Measurements from ENCODE around the gene RHPN2.

Gene RHPN2

DNA sequence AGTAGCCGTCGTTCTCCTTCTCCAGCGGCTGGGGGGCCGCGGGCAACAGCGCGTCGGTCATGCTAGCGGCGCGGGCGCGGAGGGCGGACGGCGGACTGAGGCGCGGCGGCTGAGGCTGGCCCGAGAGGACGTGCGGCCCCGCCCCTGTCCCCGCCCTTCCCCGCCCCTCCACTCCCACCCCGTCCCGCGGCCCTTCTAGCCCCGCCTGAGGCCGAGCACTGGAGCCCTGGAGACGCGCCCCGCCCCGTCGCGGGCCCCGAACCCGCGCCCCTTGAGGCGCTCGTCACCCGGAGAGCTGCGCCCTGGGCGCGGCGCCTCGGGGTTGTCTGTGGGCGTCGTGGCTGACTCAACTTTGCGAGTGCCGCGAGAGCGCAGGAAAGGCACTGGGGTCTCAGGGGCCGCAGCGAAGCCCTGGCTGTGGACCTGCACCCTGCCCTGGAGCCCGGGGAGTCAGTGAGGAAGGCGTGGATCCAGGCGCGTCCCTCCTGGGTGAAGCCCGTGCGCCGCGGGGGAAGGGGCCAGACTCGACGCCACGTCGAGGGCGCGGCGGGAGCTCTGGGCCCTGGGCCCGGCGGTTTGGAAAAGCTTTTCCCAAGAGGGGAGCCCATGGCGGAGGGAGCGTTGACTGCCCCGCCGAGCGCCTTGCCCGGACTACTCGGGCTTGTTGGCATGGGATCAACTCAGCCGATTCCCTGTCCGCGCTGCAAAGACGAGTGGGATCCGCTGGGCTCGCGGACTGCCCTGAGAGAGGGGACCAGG, at the start of gene RHPN2:
RHPN2 (minus strand) TSS at position 97 of the 759 bp plus-strand sequence; CDS start at position 61, 36 bp downstream.
- DNase-seq: peak; percentile 57 to 63

DNA sequence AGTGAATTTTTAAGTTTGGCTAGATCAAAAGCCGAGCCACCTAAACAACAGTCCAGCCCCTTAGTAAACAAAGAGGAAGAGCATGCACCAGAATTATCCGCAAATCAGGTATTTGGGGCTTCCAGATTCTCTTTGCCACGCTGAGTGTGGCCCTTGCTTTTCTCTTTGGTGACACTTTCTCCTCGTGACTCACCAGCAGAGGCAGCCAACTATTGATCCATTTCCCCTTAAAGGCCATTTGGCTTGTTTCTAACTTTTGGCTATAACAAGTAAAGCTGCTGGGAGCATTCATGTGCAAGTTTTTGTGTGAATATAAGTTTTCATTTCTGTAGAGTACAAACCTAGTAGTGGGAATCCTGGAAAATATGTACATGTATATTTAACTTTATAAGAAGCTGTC, 49.6 kb upstream of the RHPN2 start:
- DNase-seq: no peak

DNA sequence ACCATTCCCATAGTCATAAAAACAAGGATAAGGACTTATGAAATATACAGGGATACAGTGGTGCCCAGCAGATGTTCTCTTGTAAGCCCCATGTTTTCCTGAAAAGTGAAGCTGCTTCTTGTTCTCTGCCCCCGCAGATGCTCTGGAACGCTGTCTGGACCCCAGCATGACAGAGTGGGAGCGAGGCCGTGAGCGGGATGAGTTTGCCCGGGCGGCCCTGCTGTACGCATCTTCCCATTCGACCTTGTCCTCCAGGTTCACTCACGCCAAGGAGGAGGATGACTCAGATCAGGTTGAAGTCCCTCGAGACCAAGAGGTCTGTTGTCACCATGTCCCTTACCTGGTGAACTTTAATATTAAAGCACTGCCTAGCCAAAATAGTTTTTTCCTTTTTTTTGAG, 46.9 kb upstream of the RHPN2 start:
- DNase-seq: no peak

DNA sequence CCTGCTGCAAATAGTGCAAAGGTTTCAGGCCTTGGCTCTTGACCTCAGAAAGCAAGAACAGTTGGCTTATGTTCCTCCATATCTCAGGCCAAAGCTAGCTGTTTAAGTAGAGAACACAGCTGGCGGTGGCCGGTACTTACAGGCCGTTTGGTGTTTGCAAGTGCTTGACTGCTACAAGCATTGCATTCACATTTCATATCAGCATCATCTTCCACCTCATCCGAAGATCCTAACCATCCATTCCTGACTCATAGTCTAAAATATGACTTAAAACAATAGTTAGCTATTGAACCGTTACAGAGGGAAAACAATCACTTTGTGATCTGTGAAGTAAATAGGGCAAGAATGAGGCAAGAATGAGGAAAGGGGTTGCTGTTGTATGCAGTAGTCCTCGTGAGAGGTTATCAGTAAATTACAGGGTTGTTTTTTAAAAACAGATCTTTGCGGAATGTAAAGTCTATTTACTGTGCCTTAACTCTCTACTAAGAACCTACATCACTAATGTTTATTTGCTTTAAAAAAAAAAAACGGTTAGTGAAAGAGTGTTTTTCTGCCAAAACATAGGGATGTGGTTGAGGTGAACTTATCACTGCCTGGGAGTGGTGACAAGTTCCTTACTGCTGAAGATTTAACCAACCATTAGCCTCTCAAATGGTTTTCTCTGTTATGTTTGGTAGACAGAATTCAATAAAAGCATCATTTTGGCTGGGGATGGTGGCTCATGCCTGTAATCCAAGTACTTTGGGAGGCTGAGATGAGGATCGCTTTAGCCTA, 45.6 kb upstream of the RHPN2 start:
- DNase-seq: no peak

DNA sequence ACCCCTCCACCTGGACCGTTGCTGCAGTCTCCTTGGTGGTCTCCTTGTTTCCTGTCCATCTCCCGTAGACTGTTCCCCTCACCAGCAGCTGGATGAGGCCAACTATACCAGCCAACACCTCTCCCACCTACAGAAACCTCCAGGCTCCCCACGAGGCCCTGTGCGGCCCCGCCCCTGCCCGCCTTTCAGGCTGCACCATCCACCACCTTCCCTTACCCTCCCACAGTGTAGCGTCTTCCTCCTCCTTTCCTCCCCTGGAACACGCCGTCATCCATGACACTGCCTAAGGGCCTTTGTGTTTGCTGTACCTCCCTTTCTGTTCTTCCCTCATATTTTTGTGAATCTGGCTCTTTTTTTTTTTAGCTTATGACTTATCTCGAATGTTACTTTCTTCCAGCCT, 43.5 kb upstream of the RHPN2 start:
- DNase-seq: no peak

DNA sequence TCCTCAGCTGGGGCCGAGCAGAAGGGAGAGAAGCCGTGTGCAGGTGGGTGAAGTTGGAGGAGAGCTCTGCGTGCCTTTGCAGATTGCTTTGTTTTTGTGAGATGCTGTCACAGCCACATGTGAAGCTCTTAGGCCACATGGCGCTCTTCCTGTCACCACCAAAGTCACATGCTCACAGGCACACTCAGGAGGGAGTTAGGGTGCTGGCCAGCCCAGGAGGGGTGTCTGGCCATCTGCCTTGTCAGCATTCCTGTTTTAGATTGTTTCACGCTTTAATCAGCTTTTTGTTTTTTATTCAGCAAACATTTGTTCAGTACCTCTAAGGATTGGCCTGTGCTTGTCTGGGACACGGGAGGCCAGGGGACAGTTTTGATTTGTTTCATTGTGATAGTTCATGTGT, 38.2 kb upstream of the RHPN2 start:
- DNase-seq: no peak

DNA sequence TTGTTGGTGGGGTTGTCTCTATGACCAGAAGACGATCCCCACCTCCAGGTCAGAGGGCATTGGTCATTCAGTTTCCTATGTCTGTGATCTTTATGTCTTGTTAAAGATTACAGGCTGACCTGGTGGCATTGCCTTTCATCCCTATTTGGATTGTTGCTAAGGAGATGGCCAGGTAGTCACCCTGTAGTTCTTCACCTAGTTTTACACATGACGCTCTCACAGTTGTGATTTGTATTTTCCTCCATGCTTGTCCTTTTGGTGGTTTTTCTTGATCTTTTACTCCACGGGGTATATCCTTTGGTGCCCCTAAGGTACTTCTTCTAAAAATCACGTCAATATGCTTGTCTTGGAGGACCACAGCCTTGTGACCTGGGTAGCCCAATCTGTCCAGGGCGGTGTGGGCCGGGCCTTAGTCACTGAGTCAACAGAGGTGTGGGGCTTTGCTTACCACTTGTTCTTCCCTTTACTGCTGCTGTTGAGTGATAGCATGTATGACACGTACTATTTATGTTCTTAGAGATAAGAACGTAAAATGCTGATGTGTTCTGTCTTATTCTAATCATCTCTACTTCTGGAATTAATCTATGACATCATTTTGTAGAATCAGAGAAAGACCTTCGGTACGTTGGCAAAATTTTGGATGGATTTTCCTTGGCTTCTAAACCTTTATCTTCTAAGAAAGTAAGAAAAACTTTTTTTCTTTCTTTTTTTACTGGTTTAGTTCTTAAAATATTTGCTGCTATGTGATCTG, 36.4 kb upstream of the RHPN2 start:
- no peak for DNase-seq

DNA sequence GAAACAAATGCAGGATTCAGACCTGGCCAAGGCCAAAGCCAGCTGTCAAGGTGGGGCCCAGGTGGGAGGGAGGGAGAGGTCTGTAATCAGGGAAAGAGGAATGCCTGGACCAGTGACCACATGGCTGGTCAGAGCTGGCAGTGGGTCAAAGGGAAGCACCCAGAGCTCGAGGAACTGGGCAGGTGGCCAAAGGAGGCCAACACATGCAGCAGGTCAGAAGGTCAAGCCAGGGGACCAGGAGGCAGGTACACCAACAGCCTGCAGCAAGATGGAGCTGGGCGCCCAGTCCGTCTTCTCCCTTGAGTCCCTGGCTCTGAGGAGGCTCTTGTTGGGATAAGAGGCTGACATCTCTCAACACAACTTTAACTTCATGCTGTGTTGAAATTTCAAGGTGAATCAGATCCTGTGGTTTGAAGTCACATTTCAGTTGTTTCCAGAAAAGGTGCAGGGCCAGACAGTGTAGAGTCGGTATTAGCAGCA, 33.4 kb upstream of the RHPN2 start:
- DNase-seq: no peak

DNA sequence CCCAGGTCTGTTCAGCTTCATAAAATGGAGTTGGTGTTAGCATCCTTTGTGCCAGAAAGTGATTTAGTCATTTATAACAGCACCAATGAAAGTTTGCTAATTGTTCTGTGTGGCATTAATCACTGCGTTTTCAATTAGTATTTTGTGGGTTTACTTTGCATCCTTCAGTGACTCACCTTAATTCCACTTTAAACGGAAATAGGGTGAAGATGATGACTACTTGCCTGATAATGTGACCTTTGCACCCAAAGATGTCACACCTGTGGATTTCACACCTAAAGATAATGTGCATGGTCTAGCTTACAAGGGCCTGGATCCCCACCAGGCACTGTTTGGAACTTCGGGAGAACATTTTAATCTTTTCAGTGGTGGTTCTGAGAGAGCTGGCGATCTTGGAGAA, 31.3 kb upstream of the RHPN2 start:
- DNase-seq: no peak

DNA sequence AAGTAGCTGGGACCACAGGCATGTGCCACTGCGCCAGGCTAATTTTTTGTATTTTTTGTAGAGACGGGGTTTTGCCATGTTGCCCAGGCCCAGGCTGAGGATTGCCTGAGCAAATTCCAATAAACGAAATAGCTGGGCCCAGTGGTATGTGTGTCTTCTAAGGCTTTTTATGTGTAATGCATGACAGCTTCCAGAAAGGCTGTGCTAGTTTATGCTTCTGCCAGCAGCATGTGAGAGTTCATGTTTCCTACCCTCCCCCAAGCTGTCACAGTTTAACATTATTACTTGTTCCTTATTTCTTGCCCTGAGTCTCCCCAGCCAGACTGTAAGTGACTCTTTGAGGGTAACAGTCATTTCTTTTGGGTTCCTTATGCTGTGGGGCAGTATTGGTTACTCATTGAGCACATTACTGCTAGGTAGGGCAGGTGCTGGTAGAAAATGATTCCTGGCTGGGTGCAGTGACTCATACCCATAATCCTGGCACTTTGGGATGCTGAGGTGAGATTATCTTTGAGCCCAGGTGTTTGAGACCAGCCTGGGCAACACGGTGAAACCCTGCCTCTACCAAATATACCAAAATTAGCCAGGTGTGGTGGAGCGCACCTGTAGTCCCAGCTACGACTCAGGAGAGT, 29.9 kb upstream of the RHPN2 start:
- DNase-seq: no peak

DNA sequence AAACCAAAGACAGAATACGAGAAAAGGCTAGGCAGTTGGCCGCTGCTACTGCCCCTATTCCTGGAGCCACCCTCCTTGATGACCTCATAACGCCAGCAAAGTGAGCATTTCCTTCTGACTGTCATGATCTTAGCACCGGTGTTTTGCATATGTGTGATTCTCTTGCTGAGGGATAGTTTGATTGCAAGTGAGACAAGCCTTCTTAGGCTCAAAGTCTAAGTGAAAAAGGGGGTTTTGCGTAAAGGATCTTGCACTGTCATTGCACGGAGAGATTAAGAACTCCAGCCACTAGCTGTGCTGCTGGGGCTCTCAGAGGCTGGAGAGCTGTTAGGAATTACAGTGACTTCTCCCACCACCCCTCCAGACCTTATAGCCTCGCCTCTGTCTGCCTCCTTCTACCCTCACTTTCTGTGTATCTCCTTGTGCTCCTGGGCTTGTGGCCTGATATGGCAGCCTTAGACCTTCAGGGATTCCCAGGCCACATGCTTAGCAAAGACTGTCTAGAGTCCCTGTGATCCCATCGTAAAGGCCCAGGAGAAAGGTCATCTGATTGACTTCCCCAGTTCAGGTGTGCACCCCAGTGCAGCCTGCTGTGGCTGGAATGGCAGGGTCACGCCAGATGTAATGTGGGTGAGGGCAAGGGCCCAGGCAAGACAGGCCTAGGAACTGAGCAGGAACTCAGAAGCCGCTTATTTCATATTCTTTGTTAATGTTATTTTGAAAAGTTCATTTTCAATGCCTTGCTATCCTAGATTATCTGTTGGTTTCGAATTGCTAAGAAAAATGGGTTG, 28.9 kb upstream of the RHPN2 start:
- DNase-seq: no peak

DNA sequence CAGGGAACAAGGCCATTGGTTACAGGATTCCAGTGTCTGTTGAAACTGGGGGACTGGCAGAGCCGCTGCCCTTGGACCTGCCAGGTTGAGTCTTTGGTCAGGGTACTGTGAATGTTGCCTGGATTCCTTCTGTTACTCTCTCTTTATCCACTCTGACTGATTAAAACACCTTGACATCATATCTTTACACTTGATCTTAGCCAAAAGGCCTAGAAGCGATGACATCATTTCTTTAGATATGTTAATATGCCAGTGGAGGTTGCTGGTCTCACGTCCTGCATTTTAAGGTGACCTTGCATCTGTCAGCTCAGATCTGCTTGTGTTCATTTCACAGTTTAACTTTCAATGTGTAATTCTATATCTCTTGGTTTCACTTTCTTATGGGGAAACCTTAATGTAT, 25.5 kb upstream of the RHPN2 start:
- no peak for DNase-seq

DNA sequence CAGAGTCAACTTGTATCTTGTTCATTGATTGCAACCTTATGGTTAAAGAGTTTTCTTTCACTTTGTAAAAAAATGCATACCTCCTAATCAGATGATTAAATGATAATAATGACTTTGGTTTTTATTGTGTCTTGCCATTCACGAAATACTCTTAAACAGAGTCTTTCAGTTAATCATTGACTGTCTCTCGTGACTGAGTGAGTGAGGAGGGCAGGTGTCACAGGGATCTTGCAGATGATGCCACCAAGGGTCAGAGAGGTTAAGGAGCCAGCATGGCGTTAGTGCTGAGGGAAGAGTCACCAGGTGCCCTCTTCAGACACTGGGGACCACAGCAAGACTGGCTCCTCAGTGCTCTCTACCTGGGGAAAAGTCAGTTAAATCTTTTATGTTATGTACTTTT, 24.3 kb upstream of the RHPN2 start:
- DNase-seq: no peak

DNA sequence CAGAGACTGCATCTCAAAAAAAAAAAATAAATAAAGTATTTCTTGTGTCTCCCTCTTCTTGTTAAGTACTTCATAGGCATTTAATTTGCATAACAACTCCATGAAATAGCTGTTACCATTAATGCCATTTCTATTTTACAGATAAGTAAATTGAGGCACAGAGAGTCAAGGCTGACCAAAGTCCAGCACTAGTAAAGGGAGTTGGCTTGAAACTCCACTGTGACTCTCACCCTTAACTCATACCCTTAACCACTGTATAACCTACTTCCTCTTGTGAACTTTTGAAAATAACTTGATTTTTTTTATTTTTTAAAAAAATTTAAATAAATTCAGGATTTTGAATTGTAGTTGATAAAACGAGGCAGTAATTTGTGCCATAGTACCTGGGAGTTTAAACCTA, 22.3 kb upstream of the RHPN2 start:
- no peak for DNase-seq

DNA sequence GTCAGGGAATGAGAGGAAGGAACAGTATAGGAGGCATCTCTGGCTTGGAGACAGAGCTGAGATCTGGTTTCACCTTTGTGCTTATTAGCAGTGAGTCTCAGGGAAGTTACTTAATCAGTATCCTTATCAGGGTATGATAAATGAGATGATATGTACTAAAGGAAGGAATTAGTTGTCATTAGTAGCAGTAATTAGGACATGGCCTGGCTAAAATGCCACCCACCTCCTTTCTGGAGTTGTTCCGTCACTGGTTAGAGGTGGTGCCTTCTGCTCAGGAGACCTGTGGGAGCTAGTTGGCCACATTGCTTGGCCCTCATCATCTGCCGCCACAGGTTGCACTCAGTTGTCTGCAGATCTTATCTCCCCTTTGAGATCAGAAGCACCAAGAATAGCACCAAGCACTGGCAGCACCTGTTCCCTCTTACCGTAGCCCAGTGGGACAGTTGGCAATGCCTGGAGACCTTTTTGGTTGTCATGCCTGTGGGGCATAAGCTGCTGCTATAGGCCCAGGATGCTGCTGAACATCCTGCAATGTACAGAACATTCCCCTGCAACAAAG, 21.0 kb upstream of the RHPN2 start:
- no peak for DNase-seq

DNA sequence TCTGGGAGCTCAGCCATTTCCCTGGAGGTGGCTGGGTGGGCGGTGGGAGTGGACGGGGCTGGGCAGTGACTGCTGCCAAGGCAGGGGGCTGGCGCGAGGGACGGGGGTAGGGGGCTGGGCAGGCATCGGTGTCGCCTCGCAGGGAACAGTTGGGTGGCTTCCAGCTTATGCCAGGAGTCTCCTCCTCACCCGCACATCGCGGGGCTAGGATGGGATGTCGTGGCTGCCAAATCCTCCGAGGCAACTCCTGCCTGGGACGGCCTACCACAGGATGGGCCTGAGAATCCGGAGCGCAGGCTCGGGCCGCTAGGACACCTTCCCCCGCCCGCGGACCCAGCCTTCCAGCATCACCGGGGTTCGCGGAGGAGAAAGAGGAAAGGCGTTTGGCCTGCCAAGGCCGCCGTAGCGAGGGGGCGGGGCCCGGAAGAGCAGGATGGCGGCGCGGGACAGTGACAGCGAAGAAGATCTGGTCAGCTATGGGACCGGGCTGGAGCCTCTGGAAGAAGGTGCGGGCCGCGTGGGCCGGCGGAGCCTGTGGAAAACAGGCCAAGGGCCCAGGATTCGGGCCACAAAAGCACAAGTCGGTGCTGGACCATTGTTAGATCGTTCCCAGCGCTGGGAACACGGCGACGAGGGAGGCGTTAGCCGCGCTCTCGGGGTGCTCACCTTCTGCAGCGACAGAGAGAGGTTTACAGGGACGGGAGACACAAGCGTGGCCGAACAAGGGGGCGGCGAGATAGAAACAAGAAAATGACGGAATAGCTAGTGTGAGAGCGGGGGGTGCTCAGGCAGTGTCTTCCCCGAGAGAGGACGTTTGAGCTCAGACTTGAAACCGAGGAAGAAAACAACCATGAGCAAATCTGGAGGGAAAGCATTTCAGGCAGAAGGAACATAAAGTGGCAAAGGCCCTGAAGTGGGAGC, 16.3 kb upstream of the RHPN2 start, which contains the start of gene GPATCH1:
GPATCH1 (plus strand) TSS at position 421 of the 921 bp plus-strand sequence; CDS start at position 434, 13 bp downstream.
- peak; percentile 64 to 80 for DNase-seq

DNA sequence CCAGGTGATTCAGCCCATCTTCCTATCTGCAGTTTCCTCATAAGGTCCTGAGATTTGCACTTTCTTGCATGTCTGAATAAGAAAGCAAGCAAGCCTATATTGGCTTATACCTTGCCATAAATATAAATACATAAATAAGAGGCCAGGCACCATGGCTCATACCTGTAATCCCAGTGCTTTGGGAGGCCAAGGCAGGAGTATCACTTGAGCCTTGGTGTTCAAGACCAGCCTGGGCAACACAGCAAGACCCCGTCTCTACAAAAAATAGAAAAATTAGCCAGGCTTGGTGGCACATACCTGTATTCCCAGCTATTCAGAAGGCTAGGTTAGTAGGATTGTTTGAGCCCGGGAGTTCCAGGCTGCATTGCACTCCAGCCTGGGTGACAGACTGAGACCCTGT, 10.8 kb upstream of the RHPN2 start:
- no peak for DNase-seq

DNA sequence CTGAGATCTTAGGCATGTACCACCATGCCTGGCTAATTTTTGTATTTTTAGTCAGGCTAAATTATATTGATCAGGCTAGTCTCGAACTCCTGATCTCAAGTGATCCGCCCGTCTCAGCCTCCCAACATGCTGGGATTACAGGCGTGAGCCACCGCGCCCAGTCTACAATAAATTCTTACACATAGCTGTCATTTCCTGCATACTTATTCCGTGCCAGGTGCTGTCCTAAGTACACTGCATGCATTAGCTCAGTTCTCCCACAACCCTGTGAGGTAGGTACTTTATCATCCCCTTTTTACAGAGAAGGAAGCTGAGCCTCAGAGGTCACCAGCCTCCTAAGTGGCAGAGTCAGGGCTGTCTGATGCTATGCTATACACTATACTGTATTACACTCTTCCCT, 7.2 kb upstream of the RHPN2 start:
- DNase-seq: no peak

DNA sequence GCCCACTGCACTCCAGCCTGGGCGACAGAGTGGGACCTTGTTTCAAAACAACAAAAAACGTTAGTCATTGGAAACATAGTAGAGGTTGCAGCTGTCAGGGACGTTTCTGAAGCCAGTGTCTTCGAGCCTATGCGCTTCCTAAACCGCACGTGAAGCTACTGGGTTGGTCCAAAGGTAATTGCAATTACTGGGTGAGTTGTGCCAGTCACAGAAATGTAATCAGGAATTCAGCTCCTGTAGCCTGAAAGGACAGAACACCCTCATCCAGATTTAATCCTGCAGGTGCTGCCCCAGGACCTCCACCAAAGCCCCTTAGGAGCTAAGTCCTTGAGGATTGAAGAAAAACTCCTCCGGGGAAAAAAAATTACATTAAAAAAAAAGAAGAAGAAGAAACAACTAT, 2.4 kb upstream of the RHPN2 start:
- no peak for DNase-seq

DNA sequence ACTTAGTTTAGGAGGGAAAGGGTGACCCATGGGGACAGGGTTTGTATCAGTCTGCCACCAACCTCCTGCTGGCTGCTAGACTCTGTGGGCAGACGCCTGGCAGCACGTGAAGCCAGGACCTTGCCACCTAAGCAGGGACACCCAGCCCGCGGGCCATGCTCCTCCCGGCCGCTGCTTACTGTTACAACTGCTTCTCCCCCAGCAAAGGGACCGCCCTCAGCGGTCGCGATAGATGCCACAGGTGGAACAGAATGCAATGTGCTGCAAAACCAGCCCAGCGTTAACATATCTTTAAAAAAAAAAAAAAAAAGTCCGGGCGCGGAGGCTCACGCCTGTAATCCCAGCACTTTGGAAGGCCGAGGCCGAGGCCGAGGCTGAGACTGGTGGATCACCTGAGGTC, 1.9 kb upstream of the RHPN2 start:
- DNase-seq: no peak

DNA sequence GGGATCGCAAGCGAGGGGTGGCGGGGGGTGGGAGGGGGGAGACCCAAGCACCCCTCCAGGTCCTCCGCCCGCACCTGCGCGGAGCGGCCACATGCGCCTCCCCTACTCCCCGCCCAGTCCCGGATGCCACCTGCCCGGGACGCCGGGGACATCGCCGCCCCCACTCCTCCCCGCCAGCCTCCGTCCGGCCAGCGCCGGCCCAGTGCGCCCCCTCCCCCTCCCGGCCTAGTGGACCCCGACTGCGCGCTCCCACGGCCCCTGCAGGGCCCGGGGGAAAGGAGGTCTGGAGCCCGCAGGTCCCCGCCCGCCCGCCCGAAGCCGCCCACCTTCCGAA, 263 bp downstream of the RHPN2 start:
- peak; percentile 57 to 60 for DNase-seq

Data from NCI-H2081 (cell line).